ENCODE measurements around the gene RAI1. TPM values are rescaled to one million over a fixed set of nuclear protein-coding genes. Genes with fewer than 3 reads are reported as not detected.

Gene RAI1
- total RNA-seq, 1 experiment from 2014 or later = 86.3 TPM

DNA sequence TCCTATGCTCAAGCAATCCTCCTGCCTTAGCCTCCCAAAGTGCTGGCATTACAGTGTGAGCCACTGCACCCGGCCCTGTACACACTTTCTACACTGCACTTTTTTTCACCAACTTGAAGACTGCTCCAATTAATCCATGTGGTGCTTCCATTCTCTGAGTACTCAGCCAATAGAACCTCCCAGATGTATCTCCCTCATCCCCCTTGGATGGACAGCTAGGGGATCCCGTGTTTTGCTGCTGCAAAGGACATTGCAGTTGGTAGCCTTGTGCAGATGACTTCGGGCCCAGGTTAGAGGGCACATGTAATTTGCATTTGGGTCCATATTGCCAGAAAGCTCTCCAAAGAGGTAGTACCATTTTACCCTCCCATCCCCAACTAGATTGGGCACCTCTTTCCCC, 95.6 kb downstream of the RAI1 start:
- no peaks in the 10 kb centered on the region for H3K27me3 ChIP-seq (ENCODE audit: insufficient read depth, low read depth)
- H2AFZ ChIP-seq = no peak overlapping the region
- TF ChIP-seq, protein P1, sequence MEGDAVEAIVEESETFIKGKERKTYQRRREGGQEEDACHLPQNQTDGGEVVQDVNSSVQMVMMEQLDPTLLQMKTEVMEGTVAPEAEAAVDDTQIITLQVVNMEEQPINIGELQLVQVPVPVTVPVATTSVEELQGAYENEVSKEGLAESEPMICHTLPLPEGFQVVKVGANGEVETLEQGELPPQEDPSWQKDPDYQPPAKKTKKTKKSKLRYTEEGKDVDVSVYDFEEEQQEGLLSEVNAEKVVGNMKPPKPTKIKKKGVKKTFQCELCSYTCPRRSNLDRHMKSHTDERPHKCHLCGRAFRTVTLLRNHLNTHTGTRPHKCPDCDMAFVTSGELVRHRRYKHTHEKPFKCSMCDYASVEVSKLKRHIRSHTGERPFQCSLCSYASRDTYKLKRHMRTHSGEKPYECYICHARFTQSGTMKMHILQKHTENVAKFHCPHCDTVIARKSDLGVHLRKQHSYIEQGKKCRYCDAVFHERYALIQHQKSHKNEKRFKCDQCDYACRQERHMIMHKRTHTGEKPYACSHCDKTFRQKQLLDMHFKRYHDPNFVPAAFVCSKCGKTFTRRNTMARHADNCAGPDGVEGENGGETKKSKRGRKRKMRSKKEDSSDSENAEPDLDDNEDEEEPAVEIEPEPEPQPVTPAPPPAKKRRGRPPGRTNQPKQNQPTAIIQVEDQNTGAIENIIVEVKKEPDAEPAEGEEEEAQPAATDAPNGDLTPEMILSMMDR (conservative IDR thresholded peaks at IDR 0.05) = no peak
- TF ChIP-seq EZH2 (IDR thresholded peaks at IDR 0.05; ENCODE audit: low read depth) = no peak
- no peak overlapping the region for H3K4me3 ChIP-seq
- ChIA-PET CTCF (interaction anchor here (0.9 kb wide), 1 partner anchor 101 kb away, joined by 4 read pairs; no protein-coding TSS in a partner anchor), POLR2A (ENCODE audit: unreplicated experiment) (interaction anchor here (0.6 kb wide), 1 partner anchor 82 kb away, joined by 9 read pairs; no protein-coding TSS in a partner anchor)
- no peaks in the 10 kb centered on the region for H3K9me3 ChIP-seq (ENCODE audit: insufficient read depth, low read depth)
- H3K79me2 ChIP-seq (ENCODE audit: low read depth) = peaks cover 31% of the 10 kb centered on the region; the same call in 1 of the 2 replicates
- no peaks in the 10 kb centered on the region for H3K9me2 ChIP-seq (ENCODE audit: insufficient read depth)
- H3K36me3 ChIP-seq (ENCODE audit: low read depth) = no peaks in the 10 kb centered on the region
- intact Hi-C loops (cut with micrococcal nuclease; ENCODE audit: unreplicated experiment) = no loop called here
- no peak overlapping the region for H3K27ac ChIP-seq
- H4K20me1 ChIP-seq (ENCODE audit: insufficient read depth) = peaks cover 83% of the 10 kb centered on the region
- no peak overlapping the region for H3K4me2 ChIP-seq
- peaks cover 16% of the 10 kb centered on the region; the same call in 1 of the 2 replicates for H3K4me1 ChIP-seq (replicated peaks; ENCODE audit: insufficient read depth)
- peaks cover 38% of the 10 kb centered on the region for H3F3A ChIP-seq (ENCODE audit: insufficient read depth, low read depth)
- DNase-seq = no peak
- BruUV-seq (replicated peaks) = no TSS peak

DNA sequence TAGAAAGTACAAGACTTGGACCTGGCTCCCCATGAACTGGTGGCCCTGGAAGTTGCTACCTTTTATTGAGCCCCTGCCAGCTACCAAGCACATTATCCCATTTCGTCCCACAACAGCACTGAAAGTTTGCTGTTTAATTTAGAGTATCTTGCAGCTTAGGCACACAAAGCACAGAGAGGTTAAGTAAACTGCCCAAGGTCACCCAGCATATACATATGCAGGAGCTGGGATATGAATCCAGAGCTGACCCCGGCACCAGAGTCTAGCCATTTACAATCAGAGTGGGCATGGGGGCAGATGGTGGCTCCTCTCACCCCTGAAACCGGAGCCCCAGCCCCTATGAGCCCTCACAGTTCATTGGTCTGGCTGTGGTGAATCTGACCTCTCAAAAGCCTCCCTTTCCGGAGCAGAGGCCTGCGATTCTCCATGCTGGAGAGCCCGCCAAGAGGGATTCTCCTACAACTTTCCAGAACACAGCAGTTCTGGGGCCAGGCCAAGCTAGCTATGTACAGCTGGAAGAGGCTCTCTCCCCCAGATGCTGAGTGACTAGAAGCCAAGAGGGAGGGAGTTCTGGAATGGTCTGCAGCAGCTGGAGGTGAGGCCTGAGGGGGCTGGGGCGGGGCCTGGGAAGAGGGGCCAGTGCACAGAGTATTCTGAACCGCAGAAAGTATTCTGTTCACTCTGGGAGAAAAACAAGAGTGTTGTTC, 97.2 kb downstream of the RAI1 start:
- no peaks in the 10 kb centered on the region for H3K9me3 ChIP-seq (ENCODE audit: insufficient read depth, low read depth)
- H3K4me3 ChIP-seq = no peak overlapping the region
- peaks cover 10% of the 10 kb centered on the region; the same call in 1 of the 2 replicates for H3K4me1 ChIP-seq (replicated peaks; ENCODE audit: insufficient read depth)
- peaks cover 31% of the 10 kb centered on the region for H3F3A ChIP-seq (ENCODE audit: insufficient read depth, low read depth)
- no peak overlapping the region for H3K27ac ChIP-seq
- H3K79me2 ChIP-seq (ENCODE audit: low read depth) = peaks cover 27% of the 10 kb centered on the region; the same call in 1 of the 2 replicates
- H4K20me1 ChIP-seq (ENCODE audit: insufficient read depth) = peaks cover 73% of the 10 kb centered on the region
- DNase-seq = no peak
- H3K9me2 ChIP-seq (ENCODE audit: insufficient read depth) = no peaks in the 10 kb centered on the region
- POLR2A ChIA-PET (ENCODE audit: unreplicated experiment) = no interaction called here
- H3K36me3 ChIP-seq (ENCODE audit: low read depth) = no peaks in the 10 kb centered on the region
- H3K4me2 ChIP-seq = no peak overlapping the region
- CTCF ChIA-PET = no interaction called here
- H2AFZ ChIP-seq = no peak overlapping the region
- H3K27me3 ChIP-seq (ENCODE audit: insufficient read depth, low read depth) = no peaks in the 10 kb centered on the region
- TF ChIP-seq, protein P1 (conservative IDR thresholded peaks at IDR 0.05) = no peak
- no peak for TF ChIP-seq EZH2 (IDR thresholded peaks at IDR 0.05; ENCODE audit: low read depth)
- intact Hi-C loops (cut with micrococcal nuclease; ENCODE audit: unreplicated experiment) = no loop called here
- BruUV-seq (replicated peaks) = no TSS peak

GRCh38 chr17:17779015-17779611, 97.9 kb downstream of the RAI1 start:
- H3F3A ChIP-seq (ENCODE audit: insufficient read depth, low read depth) = peaks cover 29% of the 10 kb centered on the region; the same call in 1 of the 2 replicates
- H3K4me2 ChIP-seq = no peak overlapping the region
- no peak for DNase-seq
- BruUV-seq (replicated peaks) = no TSS peak
- TF ChIP-seq, protein P1 (conservative IDR thresholded peaks at IDR 0.05) = no peak
- TF ChIP-seq EZH2 (IDR thresholded peaks at IDR 0.05; ENCODE audit: low read depth) = no peak
- peaks cover 3% of the 10 kb centered on the region; the same call in 1 of the 2 replicates for H3K4me1 ChIP-seq (replicated peaks; ENCODE audit: insufficient read depth)
- no peaks in the 10 kb centered on the region for H3K9me3 ChIP-seq (ENCODE audit: insufficient read depth, low read depth)
- H3K27me3 ChIP-seq (ENCODE audit: insufficient read depth, low read depth) = no peaks in the 10 kb centered on the region
- H4K20me1 ChIP-seq (ENCODE audit: insufficient read depth) = peaks cover 74% of the 10 kb centered on the region
- no peaks in the 10 kb centered on the region for H3K36me3 ChIP-seq (ENCODE audit: low read depth)
- no peak overlapping the region for H2AFZ ChIP-seq
- no peak overlapping the region for H3K4me3 ChIP-seq
- CTCF ChIA-PET = no interaction called here
- POLR2A ChIA-PET (ENCODE audit: unreplicated experiment) = no interaction called here
- H3K9me2 ChIP-seq (ENCODE audit: insufficient read depth) = no peaks in the 10 kb centered on the region
- intact Hi-C loops (cut with micrococcal nuclease; ENCODE audit: unreplicated experiment) = no loop called here
- peaks cover 25% of the 10 kb centered on the region; the same call in 1 of the 2 replicates for H3K79me2 ChIP-seq (ENCODE audit: low read depth)
- H3K27ac ChIP-seq = no peak overlapping the region

All from PC-9 (cell line).